ENCODE data around the gene CAPN14.

CAPN14 gene

DNA sequence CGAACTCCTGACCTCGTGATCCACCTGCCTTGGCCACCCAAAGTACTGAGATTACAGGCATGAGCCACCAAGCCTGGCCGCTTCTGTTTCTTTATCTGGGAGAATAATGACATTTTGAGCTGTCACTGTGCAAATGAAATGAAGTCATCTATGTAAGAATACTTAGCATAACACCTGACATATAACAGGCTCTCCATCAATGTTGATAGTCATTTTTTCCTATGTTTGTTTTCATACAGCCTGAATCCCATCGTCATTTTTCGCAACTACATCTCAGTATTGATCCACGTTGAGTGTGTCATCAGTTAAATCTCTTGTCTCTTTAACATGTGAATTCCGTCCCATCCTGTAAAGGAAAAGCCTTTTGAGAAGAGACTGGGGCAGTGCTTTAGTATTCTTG lies 6.4 kb upstream of the CAPN14 start:
- no peak for DNase-seq

GRCh38 chr2:31223026-31223425 lies 5.7 kb upstream of the CAPN14 start:
- no peak for DNase-seq

DNA sequence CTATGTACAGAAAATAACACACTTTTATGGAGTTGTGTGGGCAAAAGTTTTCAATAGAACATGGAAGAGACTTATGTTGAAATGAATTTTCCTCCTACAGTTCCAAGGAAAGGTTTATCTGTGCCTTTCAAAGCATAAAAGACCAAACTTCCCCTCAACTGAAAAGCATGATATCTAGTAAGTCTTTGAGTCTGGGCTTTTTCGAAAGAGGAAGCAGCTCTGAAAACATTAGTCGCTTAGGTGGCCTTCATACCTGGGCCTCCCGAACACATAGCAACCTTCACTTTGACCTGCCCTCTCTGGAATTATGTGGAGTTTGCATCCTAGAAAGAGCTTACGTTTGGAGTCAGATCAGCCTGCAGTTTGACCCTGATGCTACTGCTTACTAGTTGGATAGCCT lies 4.8 kb upstream of the CAPN14 start:
- DNase-seq = no peak

GRCh38 chr2:31221544-31221943 lies 4.2 kb upstream of the CAPN14 start:
- no peak for DNase-seq

DNA sequence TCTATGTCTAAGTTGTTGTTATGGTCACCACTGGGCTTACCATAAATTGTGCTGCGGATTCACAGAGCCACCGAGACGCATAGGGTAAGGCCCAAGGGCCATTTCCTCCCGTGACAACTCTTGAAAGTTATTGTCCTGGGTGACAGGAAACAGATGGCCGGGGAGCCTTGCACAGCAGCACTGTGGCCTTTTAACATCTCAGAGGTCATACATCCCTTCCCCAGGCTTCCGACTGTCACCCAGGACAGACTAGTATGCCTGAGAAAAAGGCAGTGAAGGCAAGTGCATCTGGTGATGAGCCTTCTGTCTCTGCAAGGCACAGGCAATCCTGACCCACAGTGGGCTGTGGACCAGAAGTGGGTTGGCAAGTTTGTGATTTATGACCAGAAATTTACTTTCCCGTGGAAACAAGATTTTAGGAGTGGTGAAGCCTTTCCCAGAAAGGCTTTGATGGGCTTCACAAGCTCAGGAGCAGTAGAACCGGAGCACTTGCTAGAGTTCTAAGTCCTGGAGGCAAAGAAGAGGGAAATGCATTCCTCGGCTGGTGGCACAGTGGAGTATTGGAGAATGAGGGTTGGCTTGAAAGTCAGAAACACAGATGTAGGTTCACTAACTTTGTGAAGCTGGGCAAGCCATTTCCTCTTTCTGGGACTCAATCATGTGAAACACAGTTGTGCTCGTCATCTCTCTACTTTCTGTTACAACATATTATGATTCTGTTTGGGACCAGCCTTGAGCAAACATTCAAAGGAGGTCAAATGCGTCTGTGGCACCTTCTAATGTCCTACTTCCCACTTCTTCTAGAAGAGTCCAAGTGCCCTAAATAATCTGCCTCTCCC lies 2.0 kb upstream of the CAPN14 start:
- DNase-seq = no peak

GRCh38 chr2:31216734-31217133 lies 581 bp downstream of the CAPN14 start:
- no peak for DNase-seq

DNA sequence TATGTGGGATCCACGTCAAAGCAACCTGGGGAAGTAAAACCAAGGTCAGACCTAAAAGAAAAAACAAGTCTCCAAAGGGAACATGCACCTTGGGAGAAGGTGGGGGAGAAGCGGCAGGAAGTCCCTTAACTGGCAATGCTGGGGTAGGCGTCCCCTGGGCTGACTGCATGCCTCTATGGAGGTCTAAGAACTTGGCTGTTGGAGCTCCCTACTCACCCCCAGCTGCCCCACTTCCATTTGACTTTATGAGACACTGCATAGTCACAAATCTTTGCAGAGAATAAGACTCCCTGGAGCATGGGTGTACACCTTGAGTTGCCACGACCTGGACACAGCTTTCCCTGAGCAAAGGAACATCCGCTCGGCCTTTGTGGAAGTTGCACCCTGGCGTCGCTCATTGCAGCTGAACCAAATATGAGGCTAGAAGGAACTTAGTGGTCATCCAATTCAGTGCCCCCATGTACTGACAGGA lies 2.8 kb downstream of the CAPN14 start:
- DNase-seq = no peak

GRCh38 chr2:31213601-31214443 lies 3.5 kb downstream of the CAPN14 start:
- no peak for DNase-seq

- no peak for DNase-seq
These were observed 4.4 kb downstream of the CAPN14 start for GRCh38 chr2:31212659-31213600.

- DNase-seq = no peak
These were observed 9.1 kb downstream of the CAPN14 start for GRCh38 chr2:31208240-31208639.

DNA sequence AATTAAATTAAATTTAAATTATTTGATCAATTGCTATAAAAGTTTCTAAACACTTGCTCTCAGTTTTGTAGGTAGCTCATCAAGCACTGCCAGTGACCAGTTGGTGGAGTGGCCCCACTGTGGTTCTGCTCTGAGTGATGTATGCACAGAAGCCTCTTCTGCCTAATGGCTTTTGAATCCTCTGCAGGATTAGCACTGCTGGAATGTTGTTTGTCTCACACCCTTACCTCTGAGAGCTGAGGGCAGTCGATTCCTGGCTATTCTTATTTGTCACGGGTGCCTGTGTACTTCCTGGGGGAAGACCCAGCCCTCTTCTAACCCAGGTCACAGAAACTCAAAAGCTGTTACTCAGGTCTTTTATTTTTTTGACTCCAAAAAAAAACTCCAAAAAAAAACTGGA lies 9.5 kb downstream of the CAPN14 start:
- DNase-seq = no peak

- DNase-seq = no peak
These were observed 11.7 kb downstream of the CAPN14 start for GRCh38 chr2:31205613-31206012.

GRCh38 chr2:31205186-31205585 lies 12.1 kb downstream of the CAPN14 start:
- DNase-seq = no peak

DNA sequence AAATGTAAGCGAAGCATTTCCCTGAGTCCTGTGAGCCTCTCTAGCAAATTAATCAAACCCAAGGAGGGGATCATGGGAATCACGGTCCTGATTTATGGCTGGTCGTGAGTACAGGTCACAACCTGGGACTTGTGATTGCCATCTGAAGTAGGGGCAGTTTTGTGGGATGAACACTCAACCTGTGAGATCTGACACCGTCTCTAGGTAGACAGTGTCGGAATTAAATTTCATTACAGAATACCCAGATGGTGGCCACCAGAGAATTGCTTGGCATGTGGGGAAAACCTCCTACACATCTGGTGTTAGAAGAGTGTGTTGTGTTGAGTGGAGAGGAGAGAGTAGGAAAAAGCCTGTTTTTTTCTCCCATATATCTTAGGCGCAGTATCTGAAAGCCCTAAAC lies 12.5 kb downstream of the CAPN14 start:
- DNase-seq = no peak

GRCh38 chr2:31203916-31204315 lies 13.4 kb downstream of the CAPN14 start:
- DNase-seq = no peak

- no peak for DNase-seq
These were observed 14.5 kb downstream of the CAPN14 start for GRCh38 chr2:31202833-31203232.

DNA sequence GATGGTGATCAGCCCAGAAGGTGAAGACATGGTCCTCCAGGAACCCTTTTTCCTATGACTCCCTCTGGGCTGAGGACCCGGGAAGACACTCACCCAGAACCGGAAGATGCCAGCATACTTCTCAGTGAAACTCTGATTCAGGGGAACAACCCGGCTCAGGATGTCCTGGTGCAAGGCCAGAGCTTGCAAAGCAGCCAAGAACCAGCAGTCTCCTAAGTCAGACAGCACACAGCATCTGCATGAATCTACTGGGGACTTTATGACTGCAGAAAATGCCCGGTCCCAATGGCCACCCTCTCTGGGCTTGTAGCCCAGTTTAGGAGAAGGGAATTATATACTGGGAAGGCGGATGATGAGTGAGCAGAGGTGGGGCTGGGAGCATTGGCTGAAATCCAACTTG lies 15.3 kb downstream of the CAPN14 start:
- DNase-seq = no peak

DNA sequence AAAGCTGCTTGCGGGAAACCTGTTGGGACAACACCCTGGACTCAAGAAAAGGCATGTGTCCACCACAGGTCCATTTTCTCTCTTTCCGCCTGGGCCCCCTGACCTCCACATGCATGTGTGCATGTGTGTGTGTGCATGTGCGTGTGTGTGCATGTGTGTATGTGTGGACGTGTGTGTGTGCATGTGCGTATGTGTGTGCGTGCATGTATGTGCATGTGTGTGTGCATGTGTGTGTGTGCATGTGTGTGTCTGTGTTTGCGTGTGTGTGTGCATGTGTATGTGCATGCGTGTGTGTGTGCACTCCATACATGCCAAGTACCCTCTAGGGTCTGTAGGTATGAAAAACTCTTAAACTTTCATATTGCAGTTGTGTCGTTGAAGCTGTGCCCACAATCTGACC lies 16.3 kb downstream of the CAPN14 start:
- no peak for DNase-seq

- DNase-seq = no peak
These were observed 18.1 kb downstream of the CAPN14 start for GRCh38 chr2:31199206-31199605.

DNA sequence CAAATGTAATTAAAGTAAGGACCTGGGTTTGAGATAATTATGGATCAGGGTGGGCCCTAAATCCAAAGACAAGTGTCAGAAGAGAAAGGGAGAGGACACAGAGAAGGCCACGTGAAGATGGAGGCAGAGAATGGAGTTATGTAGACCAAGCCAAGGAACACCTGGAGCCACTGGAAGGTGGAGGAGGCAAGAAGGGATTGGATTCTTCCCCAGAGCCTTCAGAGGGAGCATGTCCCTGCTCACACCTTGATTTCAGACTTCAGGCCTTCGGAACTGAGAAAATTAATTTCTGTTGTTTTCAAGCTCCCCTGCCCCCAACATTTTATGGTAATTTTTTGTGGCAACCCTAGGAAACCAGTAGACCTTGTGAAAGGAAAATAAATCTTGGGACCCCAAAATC lies 19.6 kb downstream of the CAPN14 start:
- DNase-seq = no peak

GRCh38 chr2:31197166-31197565 lies 20.1 kb downstream of the CAPN14 start:
- no peak for DNase-seq

DNA sequence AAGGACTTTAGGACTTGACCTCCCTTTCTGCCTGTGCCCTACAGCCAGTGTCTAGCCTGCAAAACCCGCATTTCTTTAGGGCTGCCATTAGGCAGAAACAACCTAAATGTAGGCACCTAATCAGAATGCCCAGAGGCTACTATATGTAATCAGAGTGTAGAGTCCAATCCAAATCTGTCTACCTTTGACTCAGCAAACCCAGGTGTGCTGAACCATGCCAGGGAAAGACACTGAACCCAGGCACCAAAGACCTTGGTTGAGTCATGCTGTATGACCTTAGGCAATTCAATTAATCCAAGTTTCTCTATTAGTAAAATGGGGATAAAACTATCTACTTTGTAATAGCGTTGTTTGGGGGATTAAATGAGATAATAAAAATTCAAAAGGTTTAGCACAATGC lies 20.7 kb downstream of the CAPN14 start:
- no peak for DNase-seq

DNA sequence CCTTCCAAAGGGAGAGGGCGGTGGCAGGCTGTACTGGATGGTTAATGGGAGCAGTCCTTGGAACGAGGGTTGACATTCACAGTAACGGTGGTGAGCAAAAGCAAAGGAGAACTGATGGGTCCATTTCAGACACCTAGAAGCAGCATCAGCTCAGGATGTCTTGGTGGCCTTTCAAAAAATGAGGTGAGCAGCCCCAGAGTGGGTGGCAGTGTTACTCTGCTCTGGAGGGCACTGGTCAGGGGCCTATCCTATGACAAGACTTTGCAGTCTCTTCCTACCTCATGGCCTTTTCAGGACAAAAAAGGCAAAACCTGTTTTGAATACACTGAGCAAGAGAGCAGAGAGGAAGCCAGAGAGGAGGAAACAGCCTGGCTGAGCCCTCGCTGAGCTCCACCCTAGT lies 23.5 kb downstream of the CAPN14 start:
- no peak for DNase-seq
